ENCODE data around the gene TPM2.

- no peak for TF ChIP-seq EP300 (IDR thresholded peaks at IDR 0.05)
- no peak for TF ChIP-seq POLR2A (IDR thresholded peaks at IDR 0.05)
These were observed 529 bp upstream of the TPM2 start for GRCh38 chr9:35690294-35690613.

Data from sigmoid colon (tissue), 4 donors.